22Rv1 (cell line): ENCODE measurements around the gene TGFB3.

Experiments used
- ZFX ChIP-seq: fragments of 450-650 bp; IDR thresholded peaks from 2 replicates; pipeline ENCODE4 v1.6.1; 2017; ENCODE audit warnings: antibody characterized with exemption, borderline replicate concordance
- TF ChIP-seq, protein P1 (sequence below): fragments of 450-650 bp; IDR thresholded peaks from 2 replicates; pipeline ENCODE4 v1.5.1; 2017; ENCODE audit warnings: mild to moderate bottlenecking

DNA sequence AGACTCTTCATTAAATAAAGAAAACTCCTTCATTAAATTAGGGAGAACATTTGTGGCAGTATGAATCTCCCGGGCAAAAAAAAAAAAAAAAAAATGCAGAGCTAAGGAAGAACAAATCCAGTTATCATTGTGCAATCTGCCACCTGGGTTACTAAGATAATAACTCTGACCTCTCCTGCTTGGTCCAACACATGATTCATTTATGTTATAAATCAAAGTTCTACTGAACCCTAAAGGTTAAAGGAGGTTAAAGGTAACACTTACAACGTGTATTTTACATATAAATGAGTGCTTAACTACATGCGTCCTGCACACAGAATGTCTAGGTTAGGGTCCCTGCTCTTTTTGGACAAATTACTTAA, 4.2 kb downstream of the TGFB3 start:
- TF ChIP-seq, protein P1, sequence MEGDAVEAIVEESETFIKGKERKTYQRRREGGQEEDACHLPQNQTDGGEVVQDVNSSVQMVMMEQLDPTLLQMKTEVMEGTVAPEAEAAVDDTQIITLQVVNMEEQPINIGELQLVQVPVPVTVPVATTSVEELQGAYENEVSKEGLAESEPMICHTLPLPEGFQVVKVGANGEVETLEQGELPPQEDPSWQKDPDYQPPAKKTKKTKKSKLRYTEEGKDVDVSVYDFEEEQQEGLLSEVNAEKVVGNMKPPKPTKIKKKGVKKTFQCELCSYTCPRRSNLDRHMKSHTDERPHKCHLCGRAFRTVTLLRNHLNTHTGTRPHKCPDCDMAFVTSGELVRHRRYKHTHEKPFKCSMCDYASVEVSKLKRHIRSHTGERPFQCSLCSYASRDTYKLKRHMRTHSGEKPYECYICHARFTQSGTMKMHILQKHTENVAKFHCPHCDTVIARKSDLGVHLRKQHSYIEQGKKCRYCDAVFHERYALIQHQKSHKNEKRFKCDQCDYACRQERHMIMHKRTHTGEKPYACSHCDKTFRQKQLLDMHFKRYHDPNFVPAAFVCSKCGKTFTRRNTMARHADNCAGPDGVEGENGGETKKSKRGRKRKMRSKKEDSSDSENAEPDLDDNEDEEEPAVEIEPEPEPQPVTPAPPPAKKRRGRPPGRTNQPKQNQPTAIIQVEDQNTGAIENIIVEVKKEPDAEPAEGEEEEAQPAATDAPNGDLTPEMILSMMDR, result no peak
- TF ChIP-seq ZFX, result no peak
